ENCODE measurements around the gene DEDD. TPM values are rescaled to one million over a fixed set of nuclear protein-coding genes. Genes with fewer than 3 reads are reported as not detected.

Gene DEDD
- total and polyA plus RNA-seq, 2 experiments from 2014 or later = 22.8 to 35.3 TPM

DNA sequence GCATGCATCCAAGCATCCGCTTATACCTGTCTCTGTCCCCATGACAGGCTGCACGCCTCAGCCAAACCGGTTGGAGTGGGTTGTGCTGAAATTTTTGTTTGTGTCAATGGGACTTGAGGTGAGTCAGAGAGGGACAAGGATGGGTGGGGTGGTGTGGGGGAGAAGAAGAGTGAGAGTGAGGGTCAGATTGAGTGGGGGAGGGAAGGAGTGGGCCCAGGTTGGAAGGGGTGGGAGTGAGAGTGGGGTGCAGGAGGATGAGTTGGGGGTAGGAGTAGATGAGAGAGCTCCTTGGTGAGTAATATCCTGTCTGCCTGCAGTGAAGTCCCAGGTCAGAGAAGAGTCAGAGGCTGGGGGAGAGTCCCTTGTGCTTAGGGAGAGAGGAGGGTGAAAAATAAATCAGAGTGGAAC is 39.8 kb downstream of the DEDD start (continued):
- TF ChIP-seq ZNF462 (CRISPR knock-in tag; IDR thresholded peaks at IDR 0.05) = no peak
- TF ChIP-seq POLR2AphosphoS5 (IDR thresholded peaks at IDR 0.05; ENCODE audit: low read depth) = no peak
- TF ChIP-seq NANOG (IDR thresholded peaks at IDR 0.05; ENCODE audit: borderline replicate concordance) = no peak
- no peak for TF ChIP-seq JUNB (IDR thresholded peaks at IDR 0.05; ENCODE audit: unreplicated experiment)
- TF ChIP-seq ETS1 (IDR thresholded peaks at IDR 0.05) = no peak
- no peak for TF ChIP-seq CTCF (conservative IDR thresholded peaks at IDR 0.05; ENCODE audit: low read depth in 2 of 2)
- TF ChIP-seq ZNF114 (CRISPR knock-in tag; IDR thresholded peaks at IDR 0.05) = no peak
- TF ChIP-seq, protein P1, sequence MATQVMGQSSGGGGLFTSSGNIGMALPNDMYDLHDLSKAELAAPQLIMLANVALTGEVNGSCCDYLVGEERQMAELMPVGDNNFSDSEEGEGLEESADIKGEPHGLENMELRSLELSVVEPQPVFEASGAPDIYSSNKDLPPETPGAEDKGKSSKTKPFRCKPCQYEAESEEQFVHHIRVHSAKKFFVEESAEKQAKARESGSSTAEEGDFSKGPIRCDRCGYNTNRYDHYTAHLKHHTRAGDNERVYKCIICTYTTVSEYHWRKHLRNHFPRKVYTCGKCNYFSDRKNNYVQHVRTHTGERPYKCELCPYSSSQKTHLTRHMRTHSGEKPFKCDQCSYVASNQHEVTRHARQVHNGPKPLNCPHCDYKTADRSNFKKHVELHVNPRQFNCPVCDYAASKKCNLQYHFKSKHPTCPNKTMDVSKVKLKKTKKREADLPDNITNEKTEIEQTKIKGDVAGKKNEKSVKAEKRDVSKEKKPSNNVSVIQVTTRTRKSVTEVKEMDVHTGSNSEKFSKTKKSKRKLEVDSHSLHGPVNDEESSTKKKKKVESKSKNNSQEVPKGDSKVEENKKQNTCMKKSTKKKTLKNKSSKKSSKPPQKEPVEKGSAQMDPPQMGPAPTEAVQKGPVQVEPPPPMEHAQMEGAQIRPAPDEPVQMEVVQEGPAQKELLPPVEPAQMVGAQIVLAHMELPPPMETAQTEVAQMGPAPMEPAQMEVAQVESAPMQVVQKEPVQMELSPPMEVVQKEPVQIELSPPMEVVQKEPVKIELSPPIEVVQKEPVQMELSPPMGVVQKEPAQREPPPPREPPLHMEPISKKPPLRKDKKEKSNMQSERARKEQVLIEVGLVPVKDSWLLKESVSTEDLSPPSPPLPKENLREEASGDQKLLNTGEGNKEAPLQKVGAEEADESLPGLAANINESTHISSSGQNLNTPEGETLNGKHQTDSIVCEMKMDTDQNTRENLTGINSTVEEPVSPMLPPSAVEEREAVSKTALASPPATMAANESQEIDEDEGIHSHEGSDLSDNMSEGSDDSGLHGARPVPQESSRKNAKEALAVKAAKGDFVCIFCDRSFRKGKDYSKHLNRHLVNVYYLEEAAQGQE (IDR thresholded peaks at IDR 0.05; ENCODE audit: unreplicated experiment) = no peak
